Measurements from ENCODE around the gene KRT83.
"Not testable (repeated sequence)": the region's sequence is repeated elsewhere in the genome, so short reads cannot be mapped to it uniquely, and the experiment has no call there.

Gene KRT83

GRCh38 chr12:52316701-52317100, 4.5 kb downstream of the KRT83 start:
- TF ChIP-seq CTCF (conservative IDR thresholded peaks at IDR 0.05; ENCODE audit: low read length), result no peak
- no peak for TF ChIP-seq EZH2phosphoT487 (IDR thresholded peaks at IDR 0.05; ENCODE audit: borderline replicate concordance)
- no peaks in the 10 kb centered on the region for H3K27me3 ChIP-seq (ENCODE audit: insufficient read depth, low read length, poor library complexity, severe bottlenecking)

GRCh38 chr12:52316290-52316689, 4.9 kb downstream of the KRT83 start:
- TF ChIP-seq CTCF (conservative IDR thresholded peaks at IDR 0.05; ENCODE audit: low read length) (no peak), EZH2phosphoT487 (IDR thresholded peaks at IDR 0.05; ENCODE audit: borderline replicate concordance) (no peak)

More at GRCh38 chr12:52316701-52317100, 4.5 kb downstream of the KRT83 start:
- Histone ChIP-seq H3F3A (ENCODE audit: low read depth) (no peaks in the 10 kb centered on the region), H3K9me2 (replicated peaks; ENCODE audit: low read depth, low read length) (no peaks in the 10 kb centered on the region), H4K20me1 (ENCODE audit: insufficient read depth, low read length, poor library complexity, severe bottlenecking) (no peaks in the 10 kb centered on the region), H3K4me3 (ENCODE audit: low read length, poor library complexity, severe bottlenecking) (no peak overlapping the region), H3K9ac (ENCODE audit: low read depth, low read length, poor library complexity, severe bottlenecking) (no peak overlapping the region), H3K36me3 (ENCODE audit: insufficient read depth, low read length) (no peaks in the 10 kb centered on the region), H3K79me2 (ENCODE audit: insufficient read depth, low read length) (no peaks in the 10 kb centered on the region), H3K4me2 (ENCODE audit: low read depth, low read length, poor library complexity, severe bottlenecking) (no peak overlapping the region), H3K9me3 (ENCODE audit: insufficient read depth, low read depth, low read length) (no peaks in the 10 kb centered on the region), H2AFZ (ENCODE audit: low read length) (no peak overlapping the region), H3K4me1 (ENCODE audit: insufficient read depth, low read length, poor library complexity, severe bottlenecking) (peaks cover 5% of the 10 kb centered on the region)

GRCh38 chr12:52315721-52316120, 5.5 kb downstream of the KRT83 start:
- not testable (repeated sequence) for H4K20me1 ChIP-seq (ENCODE audit: insufficient read depth, low read length, poor library complexity, severe bottlenecking); H3F3A ChIP-seq (ENCODE audit: low read depth); H3K27me3 ChIP-seq (ENCODE audit: insufficient read depth, low read length, poor library complexity, severe bottlenecking); H3K9me3 ChIP-seq (ENCODE audit: insufficient read depth, low read depth, low read length); H3K4me1 ChIP-seq (ENCODE audit: insufficient read depth, low read length, poor library complexity, severe bottlenecking); H3K4me3 ChIP-seq (ENCODE audit: low read length, poor library complexity, severe bottlenecking); H2AFZ ChIP-seq (ENCODE audit: low read length); H3K79me2 ChIP-seq (ENCODE audit: insufficient read depth, low read length); H3K36me3 ChIP-seq (ENCODE audit: insufficient read depth, low read length); H3K9me2 ChIP-seq (replicated peaks; ENCODE audit: low read depth, low read length); H3K4me2 ChIP-seq (ENCODE audit: low read depth, low read length, poor library complexity, severe bottlenecking); H3K9ac ChIP-seq (ENCODE audit: low read depth, low read length, poor library complexity, severe bottlenecking)
- peak; percentile 65 for TF ChIP-seq CTCF (conservative IDR thresholded peaks at IDR 0.05; ENCODE audit: low read length)

More at GRCh38 chr12:52316290-52316689, 4.9 kb downstream of the KRT83 start:
- no peak overlapping the region for H3K4me3 ChIP-seq (ENCODE audit: low read length, poor library complexity, severe bottlenecking)
- H2AFZ ChIP-seq (ENCODE audit: low read length), result no peak overlapping the region
- peaks cover 5% of the 10 kb centered on the region for H3K4me1 ChIP-seq (ENCODE audit: insufficient read depth, low read length, poor library complexity, severe bottlenecking)
- no peak overlapping the region for H3K4me2 ChIP-seq (ENCODE audit: low read depth, low read length, poor library complexity, severe bottlenecking)
- no peaks in the 10 kb centered on the region for H3K79me2 ChIP-seq (ENCODE audit: insufficient read depth, low read length)
- no peak overlapping the region for H3K9ac ChIP-seq (ENCODE audit: low read depth, low read length, poor library complexity, severe bottlenecking)
- H3K36me3 ChIP-seq (ENCODE audit: insufficient read depth, low read length), result no peaks in the 10 kb centered on the region
- H3K9me3 ChIP-seq (ENCODE audit: insufficient read depth, low read depth, low read length), result no peaks in the 10 kb centered on the region
- H3K9me2 ChIP-seq (replicated peaks; ENCODE audit: low read depth, low read length), result no peaks in the 10 kb centered on the region
- no peaks in the 10 kb centered on the region for H4K20me1 ChIP-seq (ENCODE audit: insufficient read depth, low read length, poor library complexity, severe bottlenecking)
- no peaks in the 10 kb centered on the region for H3F3A ChIP-seq (ENCODE audit: low read depth)
- H3K27me3 ChIP-seq (ENCODE audit: insufficient read depth, low read length, poor library complexity, severe bottlenecking), result no peaks in the 10 kb centered on the region

Measured in Loucy (cell line).